ENCODE measurements around the gene WDTC1.

DNA sequence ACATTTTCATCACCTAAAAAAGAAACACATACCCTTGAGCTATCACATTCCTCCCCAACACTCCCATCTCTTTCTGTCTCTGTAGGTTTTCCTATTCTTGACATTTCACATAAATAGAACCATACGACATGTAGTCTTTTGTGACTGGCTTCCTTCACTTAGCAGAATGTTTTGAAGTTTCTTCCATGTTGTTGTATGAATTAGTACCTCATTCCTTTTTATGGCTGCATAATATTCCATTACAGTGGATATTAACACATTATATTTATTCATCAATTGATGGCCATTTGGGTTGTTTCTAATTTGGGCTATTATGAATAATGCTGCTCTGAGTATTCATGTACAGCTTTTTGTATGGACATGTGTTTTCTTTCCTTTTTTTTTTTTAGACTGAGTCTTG, 11.8 kb downstream of the WDTC1 start:
- TF ChIP-seq, protein P1, sequence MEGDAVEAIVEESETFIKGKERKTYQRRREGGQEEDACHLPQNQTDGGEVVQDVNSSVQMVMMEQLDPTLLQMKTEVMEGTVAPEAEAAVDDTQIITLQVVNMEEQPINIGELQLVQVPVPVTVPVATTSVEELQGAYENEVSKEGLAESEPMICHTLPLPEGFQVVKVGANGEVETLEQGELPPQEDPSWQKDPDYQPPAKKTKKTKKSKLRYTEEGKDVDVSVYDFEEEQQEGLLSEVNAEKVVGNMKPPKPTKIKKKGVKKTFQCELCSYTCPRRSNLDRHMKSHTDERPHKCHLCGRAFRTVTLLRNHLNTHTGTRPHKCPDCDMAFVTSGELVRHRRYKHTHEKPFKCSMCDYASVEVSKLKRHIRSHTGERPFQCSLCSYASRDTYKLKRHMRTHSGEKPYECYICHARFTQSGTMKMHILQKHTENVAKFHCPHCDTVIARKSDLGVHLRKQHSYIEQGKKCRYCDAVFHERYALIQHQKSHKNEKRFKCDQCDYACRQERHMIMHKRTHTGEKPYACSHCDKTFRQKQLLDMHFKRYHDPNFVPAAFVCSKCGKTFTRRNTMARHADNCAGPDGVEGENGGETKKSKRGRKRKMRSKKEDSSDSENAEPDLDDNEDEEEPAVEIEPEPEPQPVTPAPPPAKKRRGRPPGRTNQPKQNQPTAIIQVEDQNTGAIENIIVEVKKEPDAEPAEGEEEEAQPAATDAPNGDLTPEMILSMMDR (IDR thresholded peaks at IDR 0.05; ENCODE audit: control extremely low read depth in 1 of 3, insufficient read depth in 1 of 3, low read depth in 1 of 3, low read length in 3 of 3), result no peak
- no peak for TF ChIP-seq BACH1 (IDR thresholded peaks at IDR 0.05; ENCODE audit: low read length)
- TF ChIP-seq POLR2AphosphoS5 (IDR thresholded peaks at IDR 0.05; ENCODE audit: low read depth, low read length), result no peak
- TF ChIP-seq MAFK (IDR thresholded peaks at IDR 0.05; ENCODE audit: low read depth, low read length), result no peak
- no peak for TF ChIP-seq YY1 (IDR thresholded peaks at IDR 0.05; ENCODE audit: low read depth, low read length)
- no peak for TF ChIP-seq RAD21 (IDR thresholded peaks at IDR 0.05 in 1 of 2, conservative IDR thresholded peaks at IDR 0.05 in 1 of 2; ENCODE audit: low read depth in 2 of 2, low read length in 2 of 2)
- TF ChIP-seq ATF2 (IDR thresholded peaks at IDR 0.05; ENCODE audit: low read length), result no peak
- no peak for TF ChIP-seq POU5F1 (IDR thresholded peaks at IDR 0.05; ENCODE audit: low read depth, low read length)
- no peak for TF ChIP-seq NRF1 (IDR thresholded peaks at IDR 0.05; ENCODE audit: low read depth, low read length)
- TF ChIP-seq HDAC6 (IDR thresholded peaks at IDR 0.05; ENCODE audit: low read depth, low read length), result no peak
